GM19238 (cell line): ENCODE measurements around the gene SH3RF3.

Experiments
- DNase-seq: peaks from one replicate; pipeline ENCODE4 v3.0.0; 2011; ENCODE audit warnings: low spot score; ENCODE audit not compliant: insufficient read length

The SH3RF3 gene

GRCh38 chr2:109180786-109181185 lies 51.8 kb downstream of the SH3RF3 start:
- DNase-seq, result no peak

- DNase-seq, result no peak
Observed at GRCh38 chr2:109182426-109182825, 53.4 kb downstream of the SH3RF3 start.

GRCh38 chr2:109183871-109184270 lies 54.9 kb downstream of the SH3RF3 start:
- no peak for DNase-seq

GRCh38 chr2:109184368-109184767 lies 55.4 kb downstream of the SH3RF3 start:
- no peak for DNase-seq

GRCh38 chr2:109185338-109185737 lies 56.3 kb downstream of the SH3RF3 start:
- no peak for DNase-seq

- DNase-seq, result no peak
Observed at GRCh38 chr2:109185821-109186570, 57.0 kb downstream of the SH3RF3 start.

- DNase-seq, result no peak
Observed at GRCh38 chr2:109186656-109187250, 57.7 kb downstream of the SH3RF3 start.

- DNase-seq, result no peak
Observed at GRCh38 chr2:109187711-109188495, 58.9 kb downstream of the SH3RF3 start.

GRCh38 chr2:109188496-109188890 lies 59.5 kb downstream of the SH3RF3 start:
- DNase-seq, result no peak

GRCh38 chr2:109188898-109189297 lies 59.9 kb downstream of the SH3RF3 start:
- DNase-seq, result no peak

GRCh38 chr2:109189751-109190150 lies 60.7 kb downstream of the SH3RF3 start:
- no peak for DNase-seq

- peak; percentile 27 for DNase-seq
Observed at GRCh38 chr2:109193807-109194619, 65.0 kb downstream of the SH3RF3 start.

GRCh38 chr2:109194620-109194937 lies 65.6 kb downstream of the SH3RF3 start:
- no peak for DNase-seq

- no peak for DNase-seq
Observed at GRCh38 chr2:109195193-109196045, 66.4 kb downstream of the SH3RF3 start.

GRCh38 chr2:109196081-109196875 lies 67.3 kb downstream of the SH3RF3 start:
- DNase-seq, result no peak

- no peak for DNase-seq
Observed at GRCh38 chr2:109197491-109198418, 68.8 kb downstream of the SH3RF3 start.

GRCh38 chr2:109199790-109200189 lies 70.8 kb downstream of the SH3RF3 start:
- DNase-seq, result no peak

GRCh38 chr2:109200616-109201464 lies 71.8 kb downstream of the SH3RF3 start:
- DNase-seq, result no peak
